C4-2B (cell line): ENCODE measurements around the gene ZNF790.

Source experiments
- CTCF ChIP-seq: fragments of 450-650 bp; conservative IDR thresholded peaks from 2 replicates; pipeline ENCODE4 v1.5.1; 2017; ENCODE audit warnings: mild to moderate bottlenecking
- ZFX ChIP-seq: fragments of 450-650 bp; IDR thresholded peaks from 2 replicates; pipeline ENCODE4 v1.6.1; 2017

- TF ChIP-seq CTCF (no peak), ZFX (no peak)
These were observed 66.6 kb downstream of the ZNF790 start for GRCh38 chr19:36771261-36772231.
